IMR-90 (cell line): Measurements from ENCODE around the gene PUM2. TPM values are rescaled to one million over a fixed set of nuclear protein-coding genes. Genes with fewer than 3 reads are reported as not detected.

ENCODE experiments used
- ATAC-seq: fragments of 200-7000 bp; cut with Tn5 transposase; 2 replicates; pipeline ENCODE4 v1.9.1; 2020; ENCODE audit warnings: low read depth, mild to moderate bottlenecking, moderate library complexity
- BruUV-seq: library from RNA; stranded (reverse); fragments of 400-500 nt; replicated peaks from 2 replicates; lab custom pipeline; 2021; lab: Mats Ljungman, UMichigan
- CTCF ChIA-PET: fragments of 300-600 bp; formaldehyde crosslinking; extraction: SDS; loops from one replicate; lab custom pipeline; 2021; ENCODE audit warnings: antibody characterized with exemption; lab: Yijun Ruan, JAX
- POLR2A ChIA-PET: fragments of 300-600 bp; sonication (Branson Sonifier 250); formaldehyde crosslinking; loops from one replicate; lab custom pipeline; 2022; ENCODE audit warnings: antibody characterized with exemption; ENCODE audit not compliant: unreplicated experiment; lab: Charles Lee
- DNase-seq: peaks from one replicate; pipeline ENCODE4 v3.0.0; 2013
- H2AFZ ChIP-seq: replicated peaks from 2 replicates; pipeline ENCODE3; 2013; ENCODE audit warnings: low read length, mild to moderate bottlenecking; ENCODE audit not compliant: poor library complexity
- H2AK5ac ChIP-seq: 2 replicates; pipeline ENCODE4 v1.6.1; 2013; ENCODE audit warnings: low read depth, low read length, inconsistent platforms
- H2AK9ac ChIP-seq: replicated peaks from 2 replicates; pipeline ENCODE3; 2013; ENCODE audit warnings: mild to moderate bottlenecking, low read depth, low read length, moderate library complexity; ENCODE audit not compliant: poor library complexity
- H2BK120ac ChIP-seq: 2 replicates; pipeline ENCODE4 v1.6.1; 2013; ENCODE audit warnings: low read depth, low read length, inconsistent platforms
- H2BK15ac ChIP-seq: 3 replicates; pipeline ENCODE4 v1.6.1; 2013; ENCODE audit warnings: low read depth, low read length, inconsistent platforms
- H2BK20ac ChIP-seq: 2 replicates; pipeline ENCODE4 v1.6.1; 2013; ENCODE audit warnings: low read depth, mild to moderate bottlenecking, inconsistent platforms, low read length, moderate library complexity
- H2BK5ac ChIP-seq: 2 replicates; pipeline ENCODE4 v1.6.1; 2013; ENCODE audit warnings: mild to moderate bottlenecking, low read depth, low read length, inconsistent platforms; ENCODE audit not compliant: poor library complexity, severe bottlenecking
- H3K14ac ChIP-seq: replicated peaks from 2 replicates; pipeline ENCODE4 v1.6.1; 2013; ENCODE audit warnings: low read depth, low read length, inconsistent platforms
- H3K18ac ChIP-seq: 2 replicates; pipeline ENCODE4 v1.6.1; 2013; ENCODE audit warnings: low read depth, low read length, control low read depth
- H3K23ac ChIP-seq: 2 replicates; pipeline ENCODE4 v1.6.1; 2013; ENCODE audit warnings: low read depth, low read length, inconsistent platforms
- H3K27ac ChIP-seq: 2 replicates; pipeline ENCODE4 v1.5.1; 2013; ENCODE audit warnings: mild to moderate bottlenecking, control low read depth, low read length; ENCODE audit not compliant: insufficient read depth
- H3K27me3 ChIP-seq: 2 replicates; pipeline ENCODE4 v1.6.1; 2013; ENCODE audit warnings: low read length; ENCODE audit not compliant: control insufficient read depth, insufficient read depth
- H3K36me3 ChIP-seq: 2 replicates; pipeline ENCODE4 v1.6.1; 2013; ENCODE audit warnings: low read length, mixed read lengths; ENCODE audit not compliant: control insufficient read depth, insufficient read depth
- H3K4ac ChIP-seq: 2 replicates; pipeline ENCODE4 v1.6.1; 2013; ENCODE audit warnings: low read depth, low read length, inconsistent platforms
- H3K4me1 ChIP-seq: 2 replicates; pipeline ENCODE4 v1.6.1; 2013; ENCODE audit warnings: low read length, mixed read lengths; ENCODE audit not compliant: control insufficient read depth, insufficient read depth
- H3K4me2 ChIP-seq: 2 replicates; pipeline ENCODE4 v1.6.1; 2013; ENCODE audit warnings: low read depth, mild to moderate bottlenecking, control low read depth, low read length, moderate library complexity
- H3K4me3 ChIP-seq: 2 replicates; pipeline ENCODE4 v1.5.1; 2013; ENCODE audit warnings: low read depth, mild to moderate bottlenecking, control low read depth, low read length, moderate library complexity; ENCODE audit not compliant: insufficient read depth
- H3K56ac ChIP-seq: 2 replicates; pipeline ENCODE4 v1.6.1; 2013; ENCODE audit warnings: low read length, inconsistent platforms; ENCODE audit not compliant: insufficient read depth; ENCODE audit errors: extremely low read depth
- H3K79me1 ChIP-seq, 2 experiments: 2 replicates each; pipeline ENCODE4 v1.6.1; 2013; ENCODE audit warnings: low read length in 2 of 2, inconsistent platforms in 1 of 2, low read depth in 1 of 2
- H3K9ac ChIP-seq: 2 replicates; pipeline ENCODE4 v1.6.1; 2013; ENCODE audit warnings: low read depth, low read length, control low read depth
- H3K9me1 ChIP-seq: 2 replicates; pipeline ENCODE4 v1.6.1; 2013; ENCODE audit warnings: low read length, inconsistent platforms; ENCODE audit not compliant: insufficient read depth
- H3K9me3 ChIP-seq: 2 replicates; pipeline ENCODE4 v1.6.1; 2013; ENCODE audit warnings: low read length; ENCODE audit not compliant: control insufficient read depth, insufficient read depth
- H4K20me1 ChIP-seq: 2 replicates; pipeline ENCODE4 v1.6.1; 2013; ENCODE audit warnings: low read length, inconsistent platforms; ENCODE audit not compliant: insufficient read depth
- H4K5ac ChIP-seq: 2 replicates; pipeline ENCODE4 v1.6.1; 2013; ENCODE audit warnings: mild to moderate bottlenecking, low read depth, low read length, control low read depth
- H4K8ac ChIP-seq, 2 experiments: 2 replicates each; pipeline ENCODE4 v1.6.1; 2013; ENCODE audit warnings: low read depth in 2 of 2, low read length in 2 of 2, control low read depth in 1 of 2, inconsistent platforms in 1 of 2
- H4K91ac ChIP-seq: 2 replicates; pipeline ENCODE4 v1.6.1; 2013; ENCODE audit warnings: low read depth, low read length, inconsistent platforms; ENCODE audit not compliant: insufficient read depth
- BHLHE40 ChIP-seq: fragments of 150-350 bp; IDR thresholded peaks from 2 replicates; pipeline ENCODE4 v1.6.1; 2016; ENCODE audit warnings: mild to moderate bottlenecking, low read depth, low read length
- CEBPB ChIP-seq: IDR thresholded peaks from 2 replicates; pipeline ENCODE4 v1.6.1; 2012; ENCODE audit warnings: low read depth, low read length, improper control_type of control experiment
- CHD1 ChIP-seq: IDR thresholded peaks from 2 replicates; pipeline ENCODE4 v1.6.1; 2012; ENCODE audit warnings: low read depth, low read length, improper control_type of control experiment
- ELK1 ChIP-seq: fragments of 150-350 bp; IDR thresholded peaks from 2 replicates; pipeline ENCODE4 v1.6.1; 2016; ENCODE audit warnings: low read depth, mild to moderate bottlenecking, low read length, moderate library complexity, borderline replicate concordance
- FOS ChIP-seq: fragments of 150-350 bp; IDR thresholded peaks from 2 replicates; pipeline ENCODE4 v1.6.1; 2016; ENCODE audit warnings: low read depth, low read length
- MAFK ChIP-seq: IDR thresholded peaks from 2 replicates; pipeline ENCODE4 v1.6.1; 2012; ENCODE audit warnings: low read depth, low read length, improper control_type of control experiment
- MAZ ChIP-seq: IDR thresholded peaks from 2 replicates; pipeline ENCODE4 v1.6.1; 2012; ENCODE audit warnings: low read depth, mild to moderate bottlenecking, low read length, improper control_type of control experiment, moderate library complexity, borderline replicate concordance
- MXI1 ChIP-seq: IDR thresholded peaks from 2 replicates; pipeline ENCODE4 v1.6.1; 2012; ENCODE audit warnings: low read depth, mild to moderate bottlenecking, low read length, moderate library complexity, borderline replicate concordance
- NFE2L2 ChIP-seq: fragments of 150-350 bp; IDR thresholded peaks from 2 replicates; pipeline ENCODE4 v1.6.1; 2016; ENCODE audit warnings: low read depth, mild to moderate bottlenecking, low read length
- POLR2A ChIP-seq: IDR thresholded peaks from 2 replicates; pipeline ENCODE4 v1.6.1; 2012; ENCODE audit warnings: mild to moderate bottlenecking, low read depth, low read length
- RAD21 ChIP-seq: IDR thresholded peaks from 2 replicates; pipeline ENCODE4 v1.6.1; 2012; ENCODE audit warnings: low read length, improper control_type of control experiment
- RCOR1 ChIP-seq: IDR thresholded peaks from 2 replicates; pipeline ENCODE4 v1.6.1; 2012; ENCODE audit warnings: mild to moderate bottlenecking, low read length, improper control_type of control experiment; ENCODE audit not compliant: insufficient replicate concordance
- RFX5 ChIP-seq: IDR thresholded peaks from 2 replicates; pipeline ENCODE4 v1.8.0; 2012; ENCODE audit warnings: low read depth, mild to moderate bottlenecking, low read length, moderate library complexity
- SMC3 ChIP-seq: fragments of 150-350 bp; IDR thresholded peaks from 2 replicates; pipeline ENCODE4 v1.6.1; 2016; ENCODE audit warnings: low read depth, mild to moderate bottlenecking, antibody characterized with exemption, low read length, moderate library complexity
- USF2 ChIP-seq: fragments of 150-350 bp; IDR thresholded peaks from 2 replicates; pipeline ENCODE4 v1.6.1; 2017; ENCODE audit warnings: mild to moderate bottlenecking, antibody characterized with exemption, low read length, low read depth
- WGBS, 2 experiments: methylation state at CpG; one replicate each; pipeline versions ENCODE4 v1.1.5 to v1.1.7; 2013; ENCODE audit warnings: missing lambda C conversion rate in 2 of 2; ENCODE audit not compliant: insufficient read length in 1 of 2; ENCODE audit errors: extremely low coverage in 2 of 2; 5-methylcytosine and 5-hydroxymethylcytosine counted together
- dilution Hi-C: fragments of 300-500 bp; cut with HindIII; formaldehyde crosslinking; loops from one replicate; pipeline ENCODE4 v1.14.3; 2018; ENCODE audit warnings: low sequenced_read_pairs; ENCODE audit not compliant: unreplicated experiment
- in situ Hi-C: fragments of 300-500 bp; cut with MboI; formaldehyde crosslinking; loops from 3 replicates; pipeline ENCODE4 v1.14.3; 2019; ENCODE audit warnings: low sequenced_read_pairs, inconsistent platforms, mixed read lengths
- intact Hi-C: fragments of 100-400 bp; cut with micrococcal nuclease; formaldehyde crosslinking; loops from 2 replicates; pipeline ENCODE4 v1.10.0; 2022
- polyA plus RNA-seq, 3 experiments: library from polyadenylated mRNA; depleted of rRNA; stranded (reverse); fragments of >200 nt; gene quantifications; 2 replicates each; pipeline ENCODE4 v1.2.3, GENCODE V29; 2012; ENCODE audit warnings: low replicate concordance in 1 of 3
- total RNA-seq: library from RNA; depleted of rRNA; stranded (reverse); fragments of >200 nt; gene quantifications from 2 replicates; pipeline ENCODE4 v1.2.3, GENCODE V29; 2012
- TF ChIP-seq, protein P1 (sequence below): conservative IDR thresholded peaks from 2 replicates; pipeline ENCODE4 v1.5.1; 2012; ENCODE audit warnings: mild to moderate bottlenecking, low read depth, low read length, improper control_type of control experiment

PUM2 gene
- total and polyA plus RNA-seq, 2 of the 4 experiments (the other 2 are of a cell fraction), result 18.8 to 38.4 TPM

DNA sequence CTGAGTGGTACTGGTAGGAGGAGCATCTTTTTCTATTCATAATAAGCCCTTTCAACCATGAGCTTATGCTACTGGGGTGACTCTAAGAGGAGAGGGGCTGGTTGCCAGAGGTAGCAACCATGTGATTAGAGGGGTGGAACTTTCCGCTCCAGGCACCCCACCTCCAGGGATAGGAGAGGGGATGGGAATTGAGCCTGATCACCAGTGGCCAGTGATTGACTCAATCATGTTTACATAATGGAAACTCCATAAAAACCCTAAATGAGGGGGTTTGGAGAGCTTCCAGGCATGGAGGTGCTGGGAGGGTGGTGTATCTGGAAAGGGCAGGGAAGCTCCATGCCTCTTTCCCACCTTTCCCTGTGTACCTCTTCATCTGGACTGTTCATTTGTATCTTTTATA, 49.7 kb upstream of the PUM2 start:
- no TSS peak for BruUV-seq
- Histone ChIP-seq H3K27me3 (peaks cover 3% of the 10 kb centered on the region), H3K9me1 (peaks cover 6% of the 10 kb centered on the region; the same call in 1 of the 2 replicates), H3K4me1 (peaks cover 4% of the 10 kb centered on the region), H4K20me1 (no peaks in the 10 kb centered on the region), H3K79me1 (no peaks in the 10 kb centered on the region), H3K9ac (no peak overlapping the region), H3K9me3 (no peaks in the 10 kb centered on the region), H4K91ac (no peak overlapping the region), H3K14ac (no peak overlapping the region), H2BK15ac (no peak overlapping the region), H3K4ac (no peak overlapping the region), H4K8ac (no peak overlapping the region), H3K56ac (no peak overlapping the region), H2BK20ac (no peak overlapping the region), H2BK120ac (no peak overlapping the region), H3K27ac (no peak overlapping the region), H3K4me2 (no peak overlapping the region), H4K5ac (no peak overlapping the region), H2AK5ac (no peak overlapping the region), H3K4me3 (no peak overlapping the region), H3K18ac (no peak overlapping the region), H3K36me3 (no peaks in the 10 kb centered on the region), H3K23ac (no peak overlapping the region), H2AK9ac (no peak overlapping the region), H2BK5ac (no peak overlapping the region), H2AFZ (no peak overlapping the region)
- no CpG with 5 or more reads among the region's 1 CpG for WGBS, 2 experiments
- ChIA-PET POLR2A (interaction anchor here (0.6 kb wide), 1 partner anchor 41 kb away, joined by 14 read pairs; no protein-coding TSS in a partner anchor), CTCF (interaction anchor here (1.3 kb wide), 1 partner anchor 11 kb away, joined by 3 read pairs; no protein-coding TSS in a partner anchor)
- dilution Hi-C loops, result no loop called here
- DNase-seq, result no peak
- TF ChIP-seq MAZ, result no peak
- no peak for TF ChIP-seq NFE2L2
- TF ChIP-seq CEBPB, result no peak
- TF ChIP-seq RCOR1, result no peak
- no peak for TF ChIP-seq SMC3
- no peak for TF ChIP-seq FOS
- no peak for TF ChIP-seq BHLHE40
- no peak for TF ChIP-seq USF2
- no peak for TF ChIP-seq RAD21
- no peak for TF ChIP-seq POLR2A
- no peak for TF ChIP-seq MXI1
- TF ChIP-seq, protein P1, sequence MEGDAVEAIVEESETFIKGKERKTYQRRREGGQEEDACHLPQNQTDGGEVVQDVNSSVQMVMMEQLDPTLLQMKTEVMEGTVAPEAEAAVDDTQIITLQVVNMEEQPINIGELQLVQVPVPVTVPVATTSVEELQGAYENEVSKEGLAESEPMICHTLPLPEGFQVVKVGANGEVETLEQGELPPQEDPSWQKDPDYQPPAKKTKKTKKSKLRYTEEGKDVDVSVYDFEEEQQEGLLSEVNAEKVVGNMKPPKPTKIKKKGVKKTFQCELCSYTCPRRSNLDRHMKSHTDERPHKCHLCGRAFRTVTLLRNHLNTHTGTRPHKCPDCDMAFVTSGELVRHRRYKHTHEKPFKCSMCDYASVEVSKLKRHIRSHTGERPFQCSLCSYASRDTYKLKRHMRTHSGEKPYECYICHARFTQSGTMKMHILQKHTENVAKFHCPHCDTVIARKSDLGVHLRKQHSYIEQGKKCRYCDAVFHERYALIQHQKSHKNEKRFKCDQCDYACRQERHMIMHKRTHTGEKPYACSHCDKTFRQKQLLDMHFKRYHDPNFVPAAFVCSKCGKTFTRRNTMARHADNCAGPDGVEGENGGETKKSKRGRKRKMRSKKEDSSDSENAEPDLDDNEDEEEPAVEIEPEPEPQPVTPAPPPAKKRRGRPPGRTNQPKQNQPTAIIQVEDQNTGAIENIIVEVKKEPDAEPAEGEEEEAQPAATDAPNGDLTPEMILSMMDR, result no peak
- TF ChIP-seq RFX5, result no peak
- TF ChIP-seq MAFK, result no peak
- no peak for TF ChIP-seq CHD1
- no peak for TF ChIP-seq ELK1
- intact Hi-C loops, result no loop called here
- no peak for ATAC-seq
- in situ Hi-C loops, result no loop called here
